D721Med (cell line): ENCODE data around the gene HNRNPUL2.
"Not testable (repeated sequence)": the region's sequence is repeated elsewhere in the genome, so short reads cannot be mapped to it uniquely, and the experiment has no call there.

Experiments
- DNase-seq: peaks from one replicate; pipeline ENCODE4 v3.0.0; 2011; ENCODE audit warnings: low spot score; ENCODE audit not compliant: insufficient read length
- FAIRE-seq: peaks from 2 replicates; lab custom pipeline; 2011; peaks lifted over from hg19 to GRCh38; lab: Jason Lieb, UNC
- CTCF ChIP-seq: IDR thresholded peaks from 2 replicates; pipeline ENCODE4 v1.5.1; 2012; ENCODE audit warnings: mild to moderate bottlenecking, control low read depth; ENCODE audit not compliant: insufficient read depth; ENCODE audit errors: missing control alignments

The HNRNPUL2 gene

GRCh38 chr11:62755086-62755615 is 27.9 kb upstream of the HNRNPUL2 start:
- FAIRE-seq (no peak), DNase-seq (no peak)
- TF ChIP-seq CTCF: no peak

- DNase-seq (peak; percentile 82), FAIRE-seq (no peak)
- no peak for TF ChIP-seq CTCF
Observed at GRCh38 chr11:62753736-62754603, 26.7 kb upstream of the HNRNPUL2 start, which contains the start of gene ZBTB3. ZBTB3 (minus strand) TSS chr11:62754160; CDS start chr11:62753664, 496 bp downstream.

- DNase-seq (no peak), FAIRE-seq (no peak)
- TF ChIP-seq CTCF: no peak
Observed at GRCh38 chr11:62752994-62753735, 25.9 kb upstream of the HNRNPUL2 start.

- FAIRE-seq: no peak
- DNase-seq: no peak
- TF ChIP-seq CTCF: no peak
Observed at GRCh38 chr11:62752177-62752785, 25.0 kb upstream of the HNRNPUL2 start.

GRCh38 chr11:62749931-62750330 is 22.7 kb upstream of the HNRNPUL2 start:
- DNase-seq, FAIRE-seq: not testable (repeated sequence)

- FAIRE-seq (no peak), DNase-seq (no peak)
- TF ChIP-seq CTCF: no peak
Observed at GRCh38 chr11:62747475-62748160, 20.4 kb upstream of the HNRNPUL2 start.

- no peak for TF ChIP-seq CTCF
- FAIRE-seq: no peak
- DNase-seq: no peak
Observed at GRCh38 chr11:62737196-62737595, 9.9 kb upstream of the HNRNPUL2 start.
